A549 (cell line): Measurements from ENCODE around the gene SLAMF1.
"Not testable (repeated sequence)": the region's sequence is repeated elsewhere in the genome, so short reads cannot be mapped to it uniquely, and the experiment has no call there.

Experiments
- BCL3 ChIP-seq: fragments of >200 bp; sonication (Bioruptor Twin); formaldehyde crosslinking; IDR thresholded peaks from 3 replicates; pipeline ENCODE4 v1.6.1; 2016
- BHLHE40 ChIP-seq: IDR thresholded peaks from 2 replicates; pipeline ENCODE4 v1.6.1; 2012; ENCODE audit warnings: low read depth, low read length, inconsistent platforms
- CTCF ChIP-seq: fragments of >200 bp; sonication (Bioruptor Twin); formaldehyde crosslinking; IDR thresholded peaks from 3 replicates; pipeline ENCODE4 v1.5.1; 2016
- EHMT2 ChIP-seq: fragments of 200-600 bp; sonication (generic); IDR thresholded peaks from 2 replicates; pipeline ENCODE4 v1.6.1; 2016; ENCODE audit warnings: antibody characterized with exemption, low read depth, mild to moderate bottlenecking, moderate library complexity
- ELK1 ChIP-seq: fragments of 150-350 bp; IDR thresholded peaks from 2 replicates; pipeline ENCODE4 v1.6.1; 2014; ENCODE audit warnings: low read depth, mild to moderate bottlenecking, low read length
- EP300 ChIP-seq, 2 experiments: fragments of >200 bp; sonication (Bioruptor Twin); formaldehyde crosslinking; IDR thresholded peaks; 2 replicates in 1 of 2; 3 replicates in 1 of 2; pipeline ENCODE4 v1.6.1; 2016 to 2017
- JUNB ChIP-seq: fragments of >200 bp; sonication (Bioruptor Twin); formaldehyde crosslinking; IDR thresholded peaks from 2 replicates; pipeline ENCODE4 v1.6.1; 2016
- POLR2A ChIP-seq: IDR thresholded peaks from 2 replicates; pipeline ENCODE4 v1.6.1; 2012; ENCODE audit warnings: mild to moderate bottlenecking, low read length
- RAD21 ChIP-seq, 2 experiments: fragments of >200 bp in 1 of 2; sonication (Bioruptor Twin) in 1 of 2; formaldehyde crosslinking in 1 of 2; IDR thresholded peaks in 1 of 2; conservative IDR thresholded peaks in 1 of 2; 2 replicates in 1 of 2; 3 replicates in 1 of 2; pipeline ENCODE4 v1.6.1; 2012 to 2018; ENCODE audit warnings: inconsistent platforms in 1 of 2
- RCOR1 ChIP-seq: fragments of 150-350 bp; IDR thresholded peaks from 2 replicates; pipeline ENCODE4 v1.6.1; 2014; ENCODE audit warnings: antibody characterized with exemption, low read length, low read depth
- REST ChIP-seq: fragments of 200-600 bp; sonication (generic); IDR thresholded peaks from 2 replicates; pipeline ENCODE4 v1.6.1; 2016; ENCODE audit warnings: antibody characterized with exemption, mild to moderate bottlenecking, moderate library complexity
- SMC3 ChIP-seq: fragments of >200 bp; sonication (Bioruptor Twin); formaldehyde crosslinking; IDR thresholded peaks from 3 replicates; pipeline ENCODE4 v1.6.1; 2018; ENCODE audit warnings: inconsistent platforms

- not testable (repeated sequence) for TF ChIP-seq CTCF; POLR2A; RCOR1; REST; EHMT2; RAD21 (conservative IDR thresholded peaks at IDR 0.05 in 1 of 2, IDR thresholded peaks at IDR 0.05 in 1 of 2); SMC3; EP300 (IDR thresholded peaks at IDR 0.05); ELK1; BHLHE40; JUNB; BCL3
These were observed 83.6 kb downstream of the SLAMF1 start for GRCh38 chr1:160563230-160563629.
